Activated CD8-positive, alpha-beta memory T cell treated with anti-CD3 and anti-CD28 coated beads for 36 hours (primary cell): ENCODE results near the gene SYT12. TPM values are rescaled to one million over a fixed set of nuclear protein-coding genes. Genes with fewer than 3 reads are reported as not detected.

ENCODE experiments used
- CTCF ChIA-PET: fragments of 350-600 bp; sonication (Branson Sonifier 250); formaldehyde crosslinking; loops from one replicate; lab custom pipeline; 2021; ENCODE audit warnings: antibody characterized with exemption; lab: Charles Lee
- POLR2A ChIA-PET: fragments of 350-600 bp; sonication (Branson Sonifier 250); formaldehyde crosslinking; loops from one replicate; lab custom pipeline; 2021; ENCODE audit warnings: antibody characterized with exemption; lab: Charles Lee
- total RNA-seq, 2 experiments: library from RNA; stranded (reverse); gene quantifications; one replicate each; pipeline ENCODE4 v1.2.3, GENCODE V29; 2021

The SYT12 gene
- not detected for total RNA-seq

GRCh38 chr11:67022961-67023956 is at the start of gene SYT12:
SYT12 (plus strand) TSS chr11:67023134; CDS start chr11:67030145, 7,011 bp downstream.
- ChIA-PET POLR2A (interaction anchor here (0.5 kb wide), 1 partner anchor 79 kb away, joined by 9 read pairs; no protein-coding TSS in a partner anchor), CTCF (interaction anchor here (1.0 kb wide), 1 partner anchor 12 kb away, joined by 3 read pairs; no protein-coding TSS in a partner anchor)

- ChIA-PET CTCF (no interaction called here), POLR2A (no interaction called here)
Observed at GRCh38 chr11:66973956-66974580, 48.9 kb upstream of the SYT12 start.

- POLR2A ChIA-PET: no interaction called here
Observed at GRCh38 chr11:66974724-66975404, 48.1 kb upstream of the SYT12 start, which contains the start of gene C11orf86. C11orf86 (plus strand) TSS chr11:66975304; CDS start chr11:66975363, 59 bp downstream.

GRCh38 chr11:66975405-66976027 is 47.4 kb upstream of the SYT12 start:
- ChIA-PET CTCF (interaction anchor here (1.1 to 1.4 kb wide), 4 partner anchors 16 to 69 kb away, joined by 3 to 4 read pairs (median 4); no protein-coding TSS in a partner anchor), POLR2A (no interaction called here)

More at GRCh38 chr11:66974724-66975404, 48.1 kb upstream of the SYT12 start, which contains the start of gene C11orf86:
- CTCF ChIA-PET: interaction anchor here (1.1 to 1.4 kb wide), 4 partner anchors 16 to 68 kb away, joined by 3 to 4 read pairs (median 4); no protein-coding TSS in a partner anchor

GRCh38 chr11:66976028-66976467 is 46.9 kb upstream of the SYT12 start:
- ChIA-PET CTCF (interaction anchor here (1.1 to 1.4 kb wide), 4 partner anchors 17 to 70 kb away, joined by 3 to 4 read pairs (median 4); no protein-coding TSS in a partner anchor), POLR2A (interaction anchor here (0.5 kb wide), 1 partner anchor 317 kb away, joined by 8 read pairs; no protein-coding TSS in a partner anchor)

- POLR2A ChIA-PET: no interaction called here
Observed at GRCh38 chr11:66976925-66977324, 46.0 kb upstream of the SYT12 start.

DNA sequence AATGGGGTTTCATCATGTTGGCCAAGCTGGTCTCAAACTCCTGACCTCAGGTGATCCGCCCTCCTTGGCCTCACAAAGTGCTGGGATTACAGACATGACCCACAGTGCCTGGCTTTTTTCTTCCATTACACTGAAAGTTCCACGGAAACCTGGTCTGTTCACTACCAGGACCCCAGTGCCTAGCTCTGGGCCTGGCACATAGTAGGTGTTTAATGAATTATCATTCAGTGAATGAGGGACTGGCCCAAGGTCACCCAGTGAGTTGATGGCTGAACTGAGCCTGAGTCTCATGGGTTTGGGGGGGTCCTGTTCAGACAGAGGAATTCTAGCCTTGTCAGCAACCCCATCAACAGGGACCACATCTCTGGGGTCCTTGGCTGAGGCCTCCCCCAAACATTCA is 44.7 kb upstream of the SYT12 start:
- ChIA-PET CTCF (interaction anchor here (0.8 kb wide), 1 partner anchor 19 kb away, joined by 4 read pairs; no protein-coding TSS in a partner anchor), POLR2A (no interaction called here)

More at GRCh38 chr11:66976925-66977324, 46.0 kb upstream of the SYT12 start:
- CTCF ChIA-PET: no interaction called here

GRCh38 chr11:66978717-66979116 is 44.2 kb upstream of the SYT12 start:
- ChIA-PET CTCF (interaction anchor here (0.7 to 0.8 kb wide), 3 partner anchors 19 to 1189 kb away, joined by 4 to 5 read pairs (median 4); no protein-coding TSS in a partner anchor), POLR2A (no interaction called here)

GRCh38 chr11:66979336-66979980 is 43.5 kb upstream of the SYT12 start:
- CTCF ChIA-PET: interaction anchor here (0.7 kb wide), 2 partner anchors 45 to 1190 kb away, joined by 4 to 5 read pairs; no protein-coding TSS in a partner anchor

DNA sequence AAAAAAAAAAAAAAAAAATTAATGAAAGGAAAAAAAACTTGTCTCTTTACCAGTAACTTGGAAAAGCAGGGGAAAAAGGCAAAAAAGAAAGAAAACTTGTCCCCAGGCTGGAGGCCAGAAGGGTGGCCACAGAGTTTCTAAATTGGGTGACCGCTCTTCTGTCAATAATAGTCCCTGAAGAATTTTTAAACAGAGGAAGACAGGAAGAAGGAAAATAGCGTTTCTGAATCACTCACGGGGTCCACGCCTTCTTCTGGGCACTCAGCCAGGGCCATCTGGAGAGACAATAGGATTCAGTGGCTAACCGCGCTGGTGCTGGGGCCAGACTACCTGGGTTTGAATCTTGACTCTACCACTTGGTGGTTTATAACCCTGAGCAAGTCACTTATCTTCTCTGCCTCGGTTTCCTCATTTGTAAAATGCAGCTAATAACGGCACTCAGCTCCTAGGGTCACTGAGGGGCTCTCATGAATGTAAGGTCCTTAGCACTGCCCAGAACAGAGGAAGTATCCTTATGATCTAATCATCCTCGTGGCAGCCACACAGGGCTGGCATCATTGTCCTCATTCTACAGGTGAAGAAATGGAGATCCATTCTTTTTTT is 40.9 kb upstream of the SYT12 start:
- ChIA-PET POLR2A (no interaction called here), CTCF (interaction anchor here (0.6 to 0.7 kb wide), 3 partner anchors 101 to 604 kb away, joined by 3 to 4 read pairs (median 4); no protein-coding TSS in a partner anchor)

More at GRCh38 chr11:66979336-66979980, 43.5 kb upstream of the SYT12 start:
- POLR2A ChIA-PET: no interaction called here

- CTCF ChIA-PET: interaction anchor here (0.6 kb wide), 1 partner anchor 619 kb away, joined by 3 read pairs; no protein-coding TSS in a partner anchor
- POLR2A ChIA-PET: no interaction called here
Observed at GRCh38 chr11:66983275-66983924, 39.5 kb upstream of the SYT12 start.

DNA sequence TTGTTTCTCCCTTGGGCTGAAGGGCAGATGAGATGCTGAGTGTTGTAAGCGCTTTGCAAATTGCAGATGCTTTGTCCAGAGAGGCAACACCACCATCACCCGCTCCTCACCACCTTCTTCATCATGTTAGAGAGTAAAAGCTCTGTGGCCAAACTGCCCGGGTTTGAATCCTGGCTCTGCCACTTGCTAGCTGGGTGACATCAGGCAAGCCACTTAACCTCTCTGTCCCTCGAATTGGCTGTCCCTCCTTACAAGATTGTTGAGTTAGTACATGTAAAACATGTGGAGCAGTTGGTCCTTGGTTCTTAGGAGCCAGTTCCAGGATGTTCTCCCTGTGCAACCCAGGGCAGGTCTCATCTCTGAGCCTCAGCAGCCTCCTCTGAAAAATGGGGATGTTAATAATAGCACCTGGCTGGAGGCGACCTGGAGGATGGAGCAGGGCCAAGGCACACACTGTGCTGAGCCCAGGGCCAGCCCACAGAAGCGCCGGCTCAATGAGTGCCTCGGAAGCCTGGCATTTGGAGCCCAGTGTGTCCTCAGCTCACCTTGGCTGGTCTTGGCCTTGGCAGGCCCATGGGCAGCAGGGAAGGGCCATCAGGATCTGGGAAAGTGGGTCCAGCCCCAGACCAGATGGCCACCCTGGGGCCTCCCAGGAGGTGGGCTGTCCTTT is 37.3 kb upstream of the SYT12 start:
- ChIA-PET CTCF (no interaction called here), POLR2A (no interaction called here)

- ChIA-PET CTCF (no interaction called here), POLR2A (no interaction called here)
Observed at GRCh38 chr11:66986178-66986545, 36.8 kb upstream of the SYT12 start.

DNA sequence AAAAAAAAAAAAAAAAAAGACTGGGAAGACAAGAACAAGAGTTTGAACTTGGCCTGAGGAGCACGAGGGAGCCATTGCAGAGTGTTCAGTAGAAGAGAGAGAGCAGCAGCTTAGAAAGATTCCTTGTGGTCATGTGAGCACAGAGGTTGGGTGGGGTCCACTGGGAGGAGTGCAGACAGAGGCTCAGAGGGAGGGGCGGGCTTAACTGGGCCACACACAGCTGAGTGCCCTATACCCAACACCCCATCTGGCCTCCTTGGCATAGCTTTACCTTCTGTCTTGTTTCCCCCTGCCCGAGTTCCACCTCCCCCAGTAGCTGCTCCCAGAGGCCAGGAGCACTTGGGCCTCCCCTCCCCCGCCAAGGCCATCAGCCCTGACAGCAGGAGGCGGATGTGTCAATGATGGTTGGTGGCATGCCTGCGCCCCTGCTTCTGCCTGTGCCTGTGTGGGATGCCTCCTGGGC is 35.7 kb upstream of the SYT12 start:
- POLR2A ChIA-PET: no interaction called here

DNA sequence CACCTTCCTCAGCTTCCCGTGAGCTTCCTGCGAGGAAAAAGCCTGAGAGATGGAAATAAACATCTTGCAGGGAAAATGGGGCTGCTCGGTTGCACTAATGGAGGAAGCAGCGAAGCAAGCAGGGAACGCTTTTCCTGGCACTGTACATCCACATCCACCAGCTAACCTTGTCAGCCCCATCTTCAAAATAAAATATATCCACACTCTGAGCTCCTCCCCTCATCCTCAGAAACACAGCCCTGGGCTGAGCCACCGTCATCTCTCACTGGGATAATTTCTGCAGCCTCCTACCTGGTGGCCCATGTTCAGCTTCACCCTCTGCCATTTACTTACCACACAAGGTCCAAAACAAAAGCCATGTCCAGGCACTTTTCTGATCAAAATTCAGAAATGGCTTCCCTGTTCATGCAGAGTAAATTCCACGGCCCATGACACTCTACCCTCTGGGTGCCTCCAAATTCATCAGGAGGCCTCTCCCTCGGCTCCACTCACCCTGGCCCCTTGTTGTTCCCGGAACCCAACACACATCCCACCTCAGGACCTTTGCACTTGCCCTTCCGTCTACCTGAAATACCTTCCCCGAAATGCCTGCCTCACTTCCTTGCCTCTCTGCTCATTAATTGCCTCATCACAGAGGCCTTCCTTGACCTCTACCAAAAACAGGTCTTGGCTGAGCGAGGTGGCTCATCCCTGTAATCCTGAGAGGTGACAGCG is 34.9 kb upstream of the SYT12 start:
- ChIA-PET CTCF (no interaction called here), POLR2A (no interaction called here)

More for the DNA sequence above, 35.7 kb upstream of the SYT12 start:
- CTCF ChIA-PET: no interaction called here
